Measurements from ENCODE around the gene B3GNT3. TPM values are rescaled to one million over a fixed set of nuclear protein-coding genes. Genes with fewer than 3 reads are reported as not detected.
"Not testable (repeated sequence)": the region's sequence is repeated elsewhere in the genome, so short reads cannot be mapped to it uniquely, and the experiment has no call there.

B3GNT3 gene
- total RNA-seq, 3 donors from 2014 or later, result 0.32 to 6.9 (median 2.0) TPM

DNA sequence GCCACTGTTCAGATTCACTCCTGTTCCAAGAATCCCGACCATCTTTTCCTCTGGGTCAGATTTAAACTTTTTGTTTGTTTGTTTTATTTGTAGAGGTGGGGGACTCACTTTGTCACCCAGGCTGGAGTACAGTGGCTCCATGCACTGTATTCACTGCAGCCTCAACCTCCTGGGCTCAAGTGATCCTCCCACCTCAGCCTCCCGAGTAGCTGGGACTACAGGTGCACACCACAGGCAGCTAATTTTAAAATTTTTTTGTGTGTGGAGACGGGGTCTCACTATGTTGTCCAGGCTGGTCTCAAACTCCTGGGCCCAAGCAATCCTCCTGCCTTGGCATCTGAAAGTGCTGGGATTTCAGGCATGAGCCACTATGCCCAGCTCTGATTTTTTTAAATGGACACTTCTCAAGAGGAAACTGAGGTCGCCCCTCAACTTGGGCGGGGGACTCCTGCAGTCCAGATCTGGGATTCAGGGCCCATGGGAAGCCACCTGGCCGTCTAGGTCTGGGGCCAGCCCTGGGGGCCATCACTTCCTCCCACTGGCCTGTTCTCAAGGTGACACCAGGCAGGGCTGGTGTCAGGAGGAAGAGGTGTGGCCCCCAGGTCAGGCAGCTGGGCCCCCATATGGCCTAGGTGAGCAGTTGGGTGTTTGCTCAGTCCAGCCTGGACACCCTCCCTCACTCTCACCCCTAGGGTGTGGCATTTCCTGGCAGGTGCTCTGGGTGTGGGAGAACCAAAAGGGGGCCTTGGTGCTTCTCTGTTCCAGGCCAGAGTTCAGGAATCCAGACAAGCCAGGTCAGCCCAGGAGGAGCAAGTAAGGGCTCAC lies 1.3 kb downstream of the B3GNT3 start:
- H3K27me3 ChIP-seq, result peaks cover 0 to 20% of the 10 kb centered on the region in 2 donors
- intact Hi-C loops (cut with DNase I; ENCODE audit: low total_unique reads), result loop anchor here (5.0 kb wide), 1 partner anchor 769 kb away; the partner anchor contains the start of gene CPAMD8
- TF ChIP-seq POLR2A (IDR thresholded peaks at IDR 0.05) (no peak), POLR2AphosphoS5 (IDR thresholded peaks at IDR 0.05) (no peak)
- TF ChIP-seq, protein P1, sequence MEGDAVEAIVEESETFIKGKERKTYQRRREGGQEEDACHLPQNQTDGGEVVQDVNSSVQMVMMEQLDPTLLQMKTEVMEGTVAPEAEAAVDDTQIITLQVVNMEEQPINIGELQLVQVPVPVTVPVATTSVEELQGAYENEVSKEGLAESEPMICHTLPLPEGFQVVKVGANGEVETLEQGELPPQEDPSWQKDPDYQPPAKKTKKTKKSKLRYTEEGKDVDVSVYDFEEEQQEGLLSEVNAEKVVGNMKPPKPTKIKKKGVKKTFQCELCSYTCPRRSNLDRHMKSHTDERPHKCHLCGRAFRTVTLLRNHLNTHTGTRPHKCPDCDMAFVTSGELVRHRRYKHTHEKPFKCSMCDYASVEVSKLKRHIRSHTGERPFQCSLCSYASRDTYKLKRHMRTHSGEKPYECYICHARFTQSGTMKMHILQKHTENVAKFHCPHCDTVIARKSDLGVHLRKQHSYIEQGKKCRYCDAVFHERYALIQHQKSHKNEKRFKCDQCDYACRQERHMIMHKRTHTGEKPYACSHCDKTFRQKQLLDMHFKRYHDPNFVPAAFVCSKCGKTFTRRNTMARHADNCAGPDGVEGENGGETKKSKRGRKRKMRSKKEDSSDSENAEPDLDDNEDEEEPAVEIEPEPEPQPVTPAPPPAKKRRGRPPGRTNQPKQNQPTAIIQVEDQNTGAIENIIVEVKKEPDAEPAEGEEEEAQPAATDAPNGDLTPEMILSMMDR (IDR thresholded peaks at IDR 0.05), result no peak
- H3K4me1 ChIP-seq, result no peaks in the 10 kb centered on the region
- H3K4me3 ChIP-seq, result peak overlapping the region in 1 of 3 donors; percentile 44
- H3K36me3 ChIP-seq, result no peaks in the 10 kb centered on the region
- peak overlapping the region; percentile 22 to 55 for H3K27ac ChIP-seq
- H3K9me3 ChIP-seq, result no peaks in the 10 kb centered on the region
- DNase-seq (ENCODE audit: low spot score in 2 of 2), result no peak

DNA sequence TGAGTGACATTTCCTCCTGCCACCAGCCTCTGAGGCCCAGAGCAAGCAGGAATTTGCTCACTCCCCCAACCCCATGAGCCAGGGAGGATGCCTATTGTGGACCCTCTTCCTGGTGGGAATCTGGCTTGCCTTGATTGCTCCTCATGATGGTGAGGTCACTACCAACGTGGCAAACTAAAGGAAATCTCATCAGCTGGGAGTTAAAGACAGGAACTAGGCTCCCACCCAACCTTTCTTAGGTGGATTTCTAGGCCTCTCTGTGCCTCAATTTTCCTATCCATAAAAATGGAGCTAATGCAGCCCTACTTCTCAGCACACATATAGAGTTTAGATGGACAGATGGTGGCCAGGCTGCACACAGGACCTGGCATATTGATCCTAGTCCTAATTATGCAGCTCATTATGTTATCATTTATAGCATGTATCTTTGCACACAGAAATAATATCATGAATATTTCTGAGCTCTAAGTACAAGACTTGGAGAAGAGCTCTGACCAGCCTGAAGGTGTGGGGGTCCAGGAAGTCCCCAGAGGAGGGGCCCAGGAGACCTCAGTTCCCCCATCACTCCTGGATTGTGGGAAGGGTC lies 2.0 kb downstream of the B3GNT3 start:
- peaks cover 0 to 20% of the 10 kb centered on the region in 2 donors for H3K27me3 ChIP-seq
- no peak for DNase-seq (ENCODE audit: low spot score in 2 of 2)
- TF ChIP-seq, protein P1 (IDR thresholded peaks at IDR 0.05), result no peak
- TF ChIP-seq POLR2AphosphoS5 (IDR thresholded peaks at IDR 0.05), result no peak
- TF ChIP-seq POLR2A (IDR thresholded peaks at IDR 0.05), result no peak
- peak overlapping the region; percentile 22 to 61 for H3K27ac ChIP-seq
- H3K4me3 ChIP-seq, result no peak overlapping the region
- no peaks in the 10 kb centered on the region for H3K9me3 ChIP-seq
- H3K36me3 ChIP-seq, result no peaks in the 10 kb centered on the region
- intact Hi-C loops (cut with DNase I; ENCODE audit: low total_unique reads), result loop anchor here (5.0 kb wide), 1 partner anchor 770 kb away; the partner anchor contains the start of gene CPAMD8
- H3K4me1 ChIP-seq, result no peaks in the 10 kb centered on the region

DNA sequence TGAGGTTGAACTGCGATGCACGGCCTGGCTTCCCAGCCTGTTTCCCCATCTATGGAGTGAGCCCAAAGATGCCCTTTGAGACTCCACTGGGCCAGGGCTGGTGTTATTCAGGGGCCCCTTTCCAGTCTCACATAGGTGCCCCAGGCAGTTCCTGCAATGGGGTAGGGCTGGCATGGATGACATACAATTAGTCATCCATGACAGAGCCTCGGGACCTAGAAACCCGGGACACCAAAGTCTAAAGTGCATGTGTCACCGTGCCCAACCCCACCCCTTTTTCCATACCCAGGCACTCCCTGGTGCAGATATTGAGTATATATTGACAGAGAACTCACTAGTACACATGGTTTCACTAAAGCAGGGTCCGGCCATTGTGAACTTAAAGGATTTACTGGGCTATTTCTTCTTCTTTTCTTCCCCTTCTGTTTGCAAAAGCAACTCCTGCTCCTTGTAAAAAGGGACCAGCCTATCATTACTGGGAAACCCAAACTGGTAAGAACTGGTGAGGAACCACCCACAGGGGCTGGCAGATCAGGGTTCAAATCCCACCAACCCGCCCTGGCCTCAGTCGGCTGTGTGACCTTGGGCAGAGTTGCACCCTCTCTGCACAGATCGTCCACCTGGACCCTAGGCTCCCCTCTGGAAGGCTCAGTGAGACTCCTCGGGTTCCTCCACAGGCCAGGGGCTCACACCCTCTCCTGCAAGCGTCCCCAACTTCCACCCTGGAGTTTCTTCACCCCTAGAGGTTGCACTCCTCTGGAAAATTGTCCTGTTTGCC lies 2.7 kb downstream of the B3GNT3 start:
- DNase-seq (ENCODE audit: low spot score in 2 of 2), result no peak
- Histone ChIP-seq H3K4me3 (no peak overlapping the region), H3K36me3 (no peaks in the 10 kb centered on the region), H3K4me1 (no peaks in the 10 kb centered on the region), H3K9me3 (no peaks in the 10 kb centered on the region), H3K27me3 (peaks cover 0 to 20% of the 10 kb centered on the region in 2 donors), H3K27ac (peak overlapping the region; percentile 43 to 61)
- intact Hi-C loops (cut with DNase I; ENCODE audit: low total_unique reads), result loop anchor here (5.0 kb wide), 1 partner anchor 770 kb away; the partner anchor contains the start of gene CPAMD8
- TF ChIP-seq POLR2A (IDR thresholded peaks at IDR 0.05) (no peak), POLR2AphosphoS5 (IDR thresholded peaks at IDR 0.05) (no peak)
- TF ChIP-seq, protein P1 (IDR thresholded peaks at IDR 0.05), result no peak

- H3K27me3 ChIP-seq, result peaks cover 0 to 20% of the 10 kb centered on the region in 2 donors
- intact Hi-C loops (cut with DNase I; ENCODE audit: low total_unique reads), result loop anchor here (5.0 kb wide), 1 partner anchor 771 kb away; the partner anchor contains the start of gene CPAMD8
- not testable (repeated sequence) for DNase-seq (ENCODE audit: low spot score in 2 of 2)
Observed at GRCh38 chr19:17798599-17798998, 3.7 kb downstream of the B3GNT3 start.

GRCh38 chr19:17802137-17802858 lies 7.4 kb downstream of the B3GNT3 start:
- no peak for DNase-seq (ENCODE audit: low spot score in 2 of 2)
- no peak for TF ChIP-seq POLR2AphosphoS5 (IDR thresholded peaks at IDR 0.05)
- TF ChIP-seq, protein P1 (IDR thresholded peaks at IDR 0.05), result no peak
- no peak for TF ChIP-seq POLR2A (IDR thresholded peaks at IDR 0.05)
- Histone ChIP-seq H3K9me3 (no peaks in the 10 kb centered on the region), H3K27me3 (no peaks in the 10 kb centered on the region), H3K36me3 (no peaks in the 10 kb centered on the region), H3K27ac (peak overlapping the region in 1 of 2 donors; percentile 21), H3K4me3 (no peak overlapping the region), H3K4me1 (no peaks in the 10 kb centered on the region)
- intact Hi-C loops (cut with DNase I; ENCODE audit: low total_unique reads), result no loop called here

More at GRCh38 chr19:17798599-17798998, 3.7 kb downstream of the B3GNT3 start:
- not testable (repeated sequence) for H3K36me3 ChIP-seq, H3K9me3 ChIP-seq, H3K27ac ChIP-seq, H3K4me3 ChIP-seq, H3K4me1 ChIP-seq
